Fibroblast of skin of back (primary cell): ENCODE measurements around the gene TCF12.
"Not testable (repeated sequence)": the region's sequence is repeated elsewhere in the genome, so short reads cannot be mapped to it uniquely, and the experiment has no call there.

ENCODE experiments used
- DNase-seq: peaks from one replicate; pipeline ENCODE4 v3.0.0-alpha.2; 2013

The TCF12 gene

DNA sequence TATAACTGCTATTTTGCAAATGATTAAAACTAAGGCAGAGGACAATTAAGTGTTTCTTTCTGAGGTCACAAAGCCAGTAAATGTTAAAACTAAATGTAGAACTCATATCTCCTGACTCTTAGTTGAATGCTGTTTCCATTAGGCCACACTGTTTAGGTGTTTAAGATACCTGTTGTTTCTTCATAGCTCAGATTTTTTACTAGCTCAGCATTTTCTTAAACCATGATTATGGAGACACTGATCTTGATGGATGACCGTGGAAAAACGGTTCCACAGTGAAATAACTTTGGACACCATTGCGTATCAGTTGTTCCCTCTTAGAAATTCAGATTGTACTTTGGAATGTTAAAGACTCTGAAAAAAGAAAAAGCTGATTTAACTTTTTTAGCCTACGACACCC is 177.5 kb downstream of the TCF12 start:
- no peak for DNase-seq

DNA sequence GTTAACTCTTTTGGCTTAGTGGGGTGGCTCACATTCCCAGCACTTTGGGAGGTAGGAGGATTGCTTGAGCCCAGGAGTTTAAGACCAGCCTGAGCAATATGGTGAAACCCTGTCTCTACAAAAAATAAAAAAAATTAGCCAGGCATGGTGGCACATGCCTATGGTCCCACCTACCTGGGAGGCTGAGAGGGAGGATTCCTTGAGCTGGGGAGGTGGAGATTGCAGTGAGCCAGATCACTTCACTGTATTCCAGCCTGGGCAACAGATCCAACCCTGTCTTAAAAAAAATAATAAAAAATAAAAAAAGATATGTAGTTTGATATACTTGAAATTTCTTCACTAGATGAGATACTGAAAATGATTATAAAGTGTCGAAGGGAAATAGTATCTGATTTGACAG is 178.8 kb downstream of the TCF12 start:
- no peak for DNase-seq

DNA sequence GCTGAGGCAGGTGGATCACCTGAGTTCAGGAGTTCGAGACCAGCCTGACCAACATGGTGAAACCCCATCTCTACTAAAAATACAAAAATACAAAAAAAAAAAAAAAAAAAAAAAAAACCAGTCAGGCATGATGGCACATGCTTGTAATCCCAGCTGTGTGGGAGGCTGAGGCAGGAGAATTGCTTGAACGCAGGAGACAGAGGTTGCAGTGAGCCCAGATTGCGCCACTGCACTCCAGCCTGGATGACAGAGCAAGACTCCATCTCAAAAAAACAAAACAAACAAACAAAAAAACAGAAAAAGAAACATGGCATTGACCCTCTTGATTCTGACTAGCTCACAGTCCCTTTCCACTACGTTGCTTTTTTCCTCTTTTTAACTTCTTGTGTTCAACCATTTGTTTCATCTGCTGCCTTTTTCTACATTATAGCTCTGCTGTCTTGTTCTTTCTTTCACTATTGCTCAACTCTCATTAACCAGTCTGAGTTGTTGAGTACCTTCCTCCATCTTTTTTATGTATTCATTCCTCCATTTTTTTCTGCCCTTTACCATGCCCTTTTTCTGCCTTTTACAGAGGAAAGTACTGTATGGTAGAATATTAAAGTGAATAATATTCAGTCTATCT is 179.6 kb downstream of the TCF12 start:
- DNase-seq, result not testable (repeated sequence)

DNA sequence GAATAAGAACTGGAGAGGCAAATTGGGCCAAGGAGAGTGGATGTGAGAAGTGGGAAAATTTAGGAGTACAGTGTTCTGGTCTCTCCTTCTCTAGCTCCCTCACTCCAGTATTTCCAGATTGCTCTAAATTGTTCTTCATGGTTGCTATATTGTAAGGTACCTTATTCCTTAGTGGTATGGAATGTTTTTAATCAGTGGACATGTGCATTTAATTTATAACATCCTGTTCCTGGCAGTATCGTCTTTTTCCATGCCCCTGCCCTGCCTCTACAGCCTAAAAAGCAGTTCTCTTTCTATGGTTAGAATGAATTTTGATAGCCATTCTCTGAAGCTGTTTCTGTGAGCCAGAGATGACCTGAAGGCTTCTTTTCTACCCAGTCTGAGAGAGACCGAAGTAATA is 180.5 kb downstream of the TCF12 start:
- DNase-seq, result peak; percentile 30

DNA sequence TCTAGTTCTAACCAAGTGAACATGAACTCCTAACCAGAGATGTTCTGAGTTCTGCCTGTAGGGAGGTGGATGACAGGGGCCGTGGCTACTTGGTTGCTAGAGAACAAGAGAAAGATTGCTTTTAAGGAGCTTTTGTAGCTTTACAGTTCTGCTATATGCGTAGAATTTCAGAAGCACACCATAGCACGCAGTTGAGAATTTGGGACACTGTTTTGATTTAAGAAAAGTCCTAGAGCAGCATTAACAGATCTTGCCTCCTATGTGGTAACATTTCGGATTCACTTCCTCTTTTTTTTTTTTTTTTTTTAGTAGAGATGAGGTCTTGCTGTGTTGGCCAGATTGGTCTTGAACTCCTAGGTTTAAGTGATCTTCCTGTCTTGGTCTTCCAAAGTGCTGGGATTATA is 181.7 kb downstream of the TCF12 start:
- no peak for DNase-seq

DNA sequence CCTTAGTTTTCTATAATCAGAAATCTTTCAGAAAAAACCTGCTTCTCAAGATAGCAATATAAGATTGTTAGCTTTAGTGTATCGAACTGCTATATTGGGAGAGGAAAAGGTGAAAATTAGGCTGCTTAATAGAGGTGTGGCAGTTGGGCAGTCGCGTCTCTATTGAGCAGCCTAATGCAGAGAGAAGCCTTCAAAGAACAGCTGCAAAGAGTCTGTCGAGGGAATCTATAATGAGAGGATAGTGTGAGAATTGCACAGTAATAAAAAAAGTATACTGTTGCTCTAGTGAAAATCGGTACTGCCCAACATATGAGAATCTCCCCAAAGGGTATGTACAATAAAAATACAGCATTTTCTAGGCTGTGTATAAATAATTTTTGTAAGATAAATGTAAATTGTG is 184.4 kb downstream of the TCF12 start:
- DNase-seq, result no peak

DNA sequence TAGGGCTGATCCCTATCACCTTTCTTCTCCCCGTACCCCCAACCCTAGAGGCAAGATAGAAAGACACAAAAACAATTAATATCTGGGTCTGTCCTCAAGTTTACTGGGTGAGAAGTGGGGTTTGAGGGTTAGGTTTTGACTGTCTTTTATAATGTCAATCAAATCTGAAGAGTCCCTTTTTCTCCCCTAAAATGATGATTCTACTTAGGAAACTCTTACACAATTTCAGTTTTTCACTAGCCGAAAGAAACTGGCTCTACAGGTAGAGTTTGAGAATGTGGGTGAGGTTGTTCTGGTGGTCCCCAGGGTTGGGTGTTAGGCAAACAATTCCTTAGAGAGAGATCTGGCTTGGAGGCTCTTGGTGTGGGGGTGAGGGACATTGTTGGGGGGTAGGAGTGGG is 189.9 kb downstream of the TCF12 start:
- no peak for DNase-seq

DNA sequence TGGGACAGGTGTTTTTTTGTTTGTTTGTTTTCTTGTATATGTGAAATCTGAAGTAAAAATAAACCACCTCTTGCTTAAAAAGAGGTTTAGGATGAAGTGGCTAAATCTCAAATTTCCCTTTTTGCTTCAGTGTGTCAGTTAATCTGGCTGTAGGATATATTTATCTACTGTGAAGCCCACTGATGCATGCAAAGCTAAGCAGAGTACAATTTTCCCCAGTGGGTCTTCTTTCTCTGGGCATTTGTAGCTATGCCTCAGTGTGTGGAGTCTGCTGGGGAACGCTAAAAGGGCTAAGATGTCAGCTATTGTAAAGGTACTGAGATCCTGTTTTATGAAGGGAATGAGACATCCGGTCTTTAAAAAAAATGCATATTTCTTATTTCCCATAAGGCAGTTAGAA is 190.6 kb downstream of the TCF12 start:
- no peak for DNase-seq

DNA sequence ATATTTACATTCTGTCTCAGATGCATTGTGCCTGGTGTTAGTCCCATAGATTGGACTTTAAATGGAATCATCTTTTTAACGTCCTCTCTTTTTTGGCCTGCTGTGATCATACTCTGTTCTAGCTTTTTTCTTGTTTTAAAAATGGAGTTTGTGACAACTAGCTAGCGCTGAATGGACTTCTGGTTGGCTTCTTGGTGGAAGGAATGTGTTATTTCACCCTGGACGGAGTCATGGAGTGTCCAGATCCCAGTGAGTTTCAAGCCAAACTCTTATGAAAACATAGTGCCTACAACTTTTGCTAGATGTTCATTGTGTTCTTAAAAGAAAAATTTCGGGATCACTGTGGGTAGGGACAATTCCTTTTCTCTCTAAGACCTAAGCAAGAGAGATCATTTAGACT is 192.6 kb downstream of the TCF12 start:
- DNase-seq, result no peak

DNA sequence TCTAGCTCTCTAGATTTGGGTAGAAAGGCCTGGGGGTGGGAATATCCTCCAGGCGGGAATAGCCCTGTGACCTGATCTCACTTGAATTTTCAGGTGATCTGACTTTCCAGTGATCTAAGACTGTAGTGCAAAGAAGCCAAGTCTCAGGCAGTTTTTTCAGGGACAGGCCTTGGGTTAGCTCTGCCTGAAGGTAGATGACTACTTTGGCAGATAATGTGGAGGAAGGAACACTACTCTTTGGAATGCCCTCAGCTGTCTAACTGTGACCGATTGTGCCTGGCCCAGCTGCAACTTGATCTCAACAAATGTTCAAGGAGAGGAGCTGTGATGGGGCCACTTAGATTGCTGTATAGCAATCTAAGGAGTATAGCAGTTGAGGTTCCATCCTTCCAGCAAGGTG is 193.7 kb downstream of the TCF12 start:
- DNase-seq, result no peak

DNA sequence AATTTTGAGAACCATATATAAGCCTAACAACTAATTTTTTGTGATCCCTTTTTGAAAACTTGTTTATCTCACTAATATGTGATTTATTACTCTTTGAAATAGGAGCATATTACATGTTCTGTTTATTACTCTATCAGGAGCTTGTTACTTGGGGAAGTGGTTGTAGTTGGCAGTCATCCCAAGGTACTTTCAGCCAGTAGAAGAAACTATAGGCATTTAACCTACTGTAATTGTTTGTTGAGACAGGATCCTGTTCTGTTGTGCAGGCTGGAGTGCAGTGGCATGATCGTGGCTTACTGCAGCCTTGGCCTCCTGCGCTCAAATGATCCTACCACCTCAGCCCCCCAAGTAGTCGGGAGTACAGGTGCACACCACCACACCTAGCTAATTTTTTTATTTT is 195.6 kb downstream of the TCF12 start:
- DNase-seq, result no peak

DNA sequence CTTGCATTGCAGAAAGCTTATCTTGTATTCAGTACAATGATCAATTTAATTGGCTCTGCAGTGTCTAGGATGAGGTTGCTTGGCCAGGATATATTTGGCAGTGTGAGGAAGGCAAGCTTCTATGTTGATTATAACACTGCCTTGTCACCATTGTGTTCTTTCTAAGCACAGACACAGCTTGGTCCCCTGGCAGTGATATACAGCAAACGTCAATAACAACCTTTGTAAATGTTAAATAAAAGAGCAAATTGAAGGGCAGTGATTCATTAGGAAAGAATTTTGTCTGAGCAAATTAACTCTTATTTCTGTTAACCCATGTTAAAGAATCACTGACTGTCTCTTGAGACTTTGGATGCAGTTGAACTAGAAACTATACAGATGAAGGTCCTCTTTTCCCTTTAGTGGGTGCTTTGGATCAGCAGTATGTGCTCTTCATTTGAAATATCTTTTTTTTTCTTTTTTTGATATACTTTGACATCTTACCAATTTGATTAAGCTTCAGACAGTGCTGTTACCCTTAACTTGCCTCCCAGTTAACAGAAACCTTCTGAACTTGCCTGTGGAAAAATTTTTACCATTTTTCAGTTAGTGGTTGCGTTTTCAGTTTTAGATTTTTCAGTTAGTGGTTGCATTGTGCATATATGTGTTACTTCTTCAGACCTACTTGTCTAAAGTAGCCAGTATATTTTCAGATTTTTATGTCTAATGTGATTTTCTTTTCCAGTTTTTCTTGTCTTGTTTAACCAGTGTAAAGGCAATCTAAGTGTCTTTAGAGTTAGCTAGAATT is 199.8 kb downstream of the TCF12 start:
- peak; percentile 54 for DNase-seq

DNA sequence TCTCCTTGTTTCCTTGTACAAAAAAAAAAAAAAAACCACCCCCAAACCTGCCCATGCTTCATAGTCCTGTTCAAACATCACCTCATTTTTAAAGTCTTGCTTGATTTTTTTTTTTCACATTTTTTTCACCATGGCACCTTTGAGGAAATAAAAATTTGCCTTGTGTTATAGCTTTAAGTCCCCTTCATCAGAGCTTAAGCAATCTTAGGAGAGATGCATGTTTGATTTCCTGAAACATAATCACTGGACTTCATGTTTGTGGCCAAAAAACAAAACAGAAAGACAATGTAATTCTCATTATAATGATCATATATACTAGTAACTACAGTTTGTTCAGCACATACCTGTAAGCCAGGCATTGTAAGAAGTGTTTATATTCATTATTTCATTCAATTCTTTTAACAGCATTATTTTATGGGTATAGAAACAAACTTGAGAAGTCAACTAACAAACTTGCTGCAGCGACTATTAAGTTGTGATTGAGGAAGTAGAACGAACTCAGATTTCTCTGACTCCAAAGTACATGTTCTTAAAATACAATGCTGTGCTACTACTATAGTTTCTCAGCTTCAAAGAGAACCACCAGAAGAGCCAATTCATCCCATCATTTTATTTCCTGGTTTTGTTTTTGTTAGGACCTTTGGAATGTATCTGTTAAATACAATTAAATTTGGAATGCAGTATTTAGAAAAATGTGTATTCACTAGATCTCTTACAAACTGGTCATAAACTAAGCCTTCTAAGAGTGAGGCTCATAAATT is 203.8 kb downstream of the TCF12 start:
- DNase-seq, result peak; percentile 41

DNA sequence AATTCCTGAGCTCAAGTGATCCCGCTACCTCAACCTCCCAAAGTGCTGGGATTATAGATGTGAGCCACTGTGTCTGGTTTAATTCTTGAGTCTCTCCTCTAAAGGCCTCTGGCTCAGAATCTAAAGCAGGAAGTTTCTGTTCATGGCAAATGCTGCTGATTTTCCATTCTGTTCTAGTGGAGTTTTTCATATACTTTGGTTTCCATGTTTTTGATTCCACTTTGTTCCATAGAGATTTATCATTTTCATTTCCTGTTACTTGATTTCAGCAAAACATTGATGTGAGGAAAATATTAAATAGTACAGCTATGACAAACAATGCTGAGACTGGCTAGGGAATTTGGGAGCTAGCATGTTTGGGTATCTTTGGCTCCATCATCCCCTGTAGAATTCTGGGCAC is 205.6 kb downstream of the TCF12 start:
- DNase-seq, result no peak

DNA sequence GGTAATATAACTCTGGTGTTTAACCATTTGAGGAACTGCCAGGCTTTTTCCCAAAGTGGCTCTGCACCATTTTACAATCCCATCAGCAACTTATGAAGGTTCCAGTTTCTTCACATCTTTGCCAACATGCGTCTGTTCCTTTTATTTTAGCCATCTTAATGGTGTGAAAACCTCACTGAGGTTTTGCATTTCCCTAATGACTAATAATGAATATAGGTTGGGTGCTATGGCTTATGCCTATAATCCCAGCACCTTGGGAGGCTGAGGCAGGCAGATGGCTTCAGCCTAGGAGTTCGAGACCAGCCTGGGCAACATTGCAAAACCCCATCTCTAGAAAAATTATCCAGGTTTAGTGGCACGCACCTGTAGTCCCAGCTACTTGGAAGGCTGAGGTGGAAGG is 210.6 kb downstream of the TCF12 start:
- no peak for DNase-seq

DNA sequence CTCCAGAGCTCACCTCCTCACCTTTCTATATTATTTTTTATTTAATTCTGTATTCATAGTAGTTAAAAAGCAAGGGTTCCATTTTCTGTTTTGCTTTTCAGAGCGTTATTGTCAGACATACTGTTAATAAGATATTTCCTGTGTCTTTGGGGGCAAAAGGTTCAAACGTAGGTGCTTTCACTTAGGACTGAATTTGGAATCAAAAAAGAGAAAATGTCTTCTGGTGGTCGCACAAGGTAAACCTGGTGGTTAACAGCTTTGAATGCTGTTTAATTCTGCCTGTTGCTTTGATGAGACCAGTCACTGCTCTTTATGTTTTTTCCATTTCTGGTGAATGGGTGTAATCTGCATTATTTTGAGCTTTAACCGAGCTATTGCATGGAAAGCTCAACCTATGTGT is 212.5 kb downstream of the TCF12 start:
- no peak for DNase-seq

DNA sequence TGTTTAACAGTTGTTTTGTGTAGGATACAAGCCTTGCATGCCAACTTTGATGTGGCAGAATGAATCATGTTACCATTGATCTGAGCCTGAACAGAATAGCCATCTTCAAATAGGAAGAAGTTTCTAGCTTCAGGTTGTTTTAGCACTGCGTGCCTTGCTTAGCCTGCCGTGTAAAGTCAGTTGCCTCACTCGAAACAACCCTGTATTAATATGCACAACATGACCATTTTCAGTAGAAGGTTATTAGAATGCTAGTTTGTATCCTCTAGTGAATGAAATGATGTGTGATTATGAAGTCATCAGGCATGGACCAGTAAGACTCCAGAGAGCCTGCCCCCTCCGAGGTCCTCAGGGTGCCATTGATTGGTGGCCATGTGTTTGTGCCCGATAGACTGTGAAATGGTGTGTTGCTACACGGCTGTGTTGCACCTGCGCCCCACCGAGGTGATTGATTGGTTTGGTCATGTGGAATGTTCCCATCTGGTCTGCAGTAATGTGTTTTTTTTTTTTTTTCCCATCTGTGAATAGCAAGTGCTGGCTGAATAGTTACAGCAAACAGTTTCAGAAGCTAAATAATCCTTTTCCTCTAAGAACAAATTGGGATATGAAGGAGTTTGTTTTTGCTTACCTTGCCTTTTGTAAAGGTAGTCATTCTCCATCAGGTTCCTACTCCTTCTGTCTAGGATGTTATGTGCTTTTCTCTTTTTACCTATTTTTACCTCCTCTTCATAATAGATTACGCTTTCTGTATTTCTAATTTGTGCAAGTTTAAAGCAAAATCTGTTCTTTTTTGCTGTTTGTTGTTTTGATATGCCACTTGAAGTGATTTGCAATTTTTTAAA is 214.9 kb downstream of the TCF12 start:
- DNase-seq, result no peak

DNA sequence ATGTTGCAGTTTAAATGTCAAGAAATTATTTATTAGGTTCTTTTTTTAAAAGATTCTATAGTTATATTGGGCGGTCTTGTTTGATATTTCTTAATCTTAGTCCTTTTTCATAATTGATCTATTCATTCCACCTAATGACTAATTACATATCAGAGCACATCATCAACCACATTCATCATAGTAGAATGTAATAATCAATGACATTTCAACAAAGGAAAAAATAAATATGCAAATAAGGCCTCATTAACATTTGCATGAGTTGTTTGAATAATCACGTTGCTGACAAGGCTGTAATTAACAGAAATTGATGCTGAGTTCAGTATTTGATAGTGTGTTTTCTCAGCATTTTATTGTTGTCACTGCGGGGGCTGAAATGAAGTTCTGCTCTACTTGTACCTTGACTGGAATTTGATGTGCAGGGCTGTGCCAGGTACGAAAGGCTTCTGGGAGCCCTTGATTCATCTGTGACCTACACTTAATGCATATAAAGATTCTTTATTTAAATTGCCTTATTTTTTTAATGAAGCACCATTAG is 215.7 kb downstream of the TCF12 start:
- DNase-seq, result no peak

DNA sequence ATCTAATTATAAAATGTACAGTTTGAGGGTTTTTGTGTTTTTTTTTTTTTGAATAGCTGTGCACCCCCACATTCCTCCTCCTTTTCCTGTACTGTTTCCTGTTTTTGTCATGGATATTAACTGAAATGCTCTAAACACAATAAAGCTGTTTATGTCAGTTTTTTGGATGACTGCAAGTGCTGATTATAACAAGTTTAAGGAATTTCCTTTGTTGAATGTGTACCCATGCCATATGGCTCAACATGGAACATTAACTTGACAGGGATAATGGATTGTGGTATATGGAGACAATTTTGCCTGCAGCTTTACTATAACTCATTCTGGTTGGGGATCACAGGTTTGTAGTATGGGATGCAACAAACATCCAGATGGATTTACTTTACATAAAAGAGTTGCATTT is 216.4 kb downstream of the TCF12 start:
- DNase-seq, result no peak

DNA sequence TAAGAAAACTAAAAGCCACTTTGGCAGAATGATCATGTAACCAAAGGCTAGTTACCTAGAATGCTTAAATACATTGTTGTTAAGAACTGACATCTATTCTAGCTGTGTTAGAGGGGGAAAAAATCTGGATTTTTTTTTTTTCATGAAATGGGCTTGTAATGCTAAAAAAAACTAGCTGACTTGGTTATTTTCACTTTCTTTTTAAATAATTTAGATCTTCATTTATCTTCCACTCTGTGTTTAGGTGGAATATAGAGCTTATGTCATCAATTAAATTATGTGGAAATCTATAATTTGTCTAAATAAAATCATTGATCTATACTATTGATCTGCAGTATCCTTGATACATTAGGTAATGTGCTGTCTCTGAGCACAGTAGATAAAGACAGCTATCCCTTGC is 217.4 kb downstream of the TCF12 start:
- no peak for DNase-seq

DNA sequence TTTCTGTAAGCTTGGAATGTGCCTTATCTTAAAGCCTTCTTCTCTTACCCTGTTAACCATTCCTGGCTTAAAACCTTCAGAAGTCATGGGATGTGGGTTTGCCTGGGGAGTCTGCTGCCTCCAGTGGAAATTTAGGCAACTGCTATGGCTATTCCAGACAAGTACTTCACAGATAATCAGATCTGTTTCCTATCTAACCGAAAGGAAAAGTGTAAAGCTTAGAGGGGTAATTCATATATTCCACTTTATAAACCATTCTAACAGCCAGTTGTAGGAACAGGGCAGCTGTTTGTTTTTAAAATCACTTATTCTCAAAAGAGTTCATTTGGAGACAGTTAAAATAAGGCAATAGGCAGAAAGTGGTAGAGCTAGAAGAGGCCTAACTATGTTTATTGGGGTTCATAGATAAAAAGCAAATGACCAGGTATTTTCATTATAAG is 219.9 kb downstream of the TCF12 start:
- peak; percentile 70 for DNase-seq

DNA sequence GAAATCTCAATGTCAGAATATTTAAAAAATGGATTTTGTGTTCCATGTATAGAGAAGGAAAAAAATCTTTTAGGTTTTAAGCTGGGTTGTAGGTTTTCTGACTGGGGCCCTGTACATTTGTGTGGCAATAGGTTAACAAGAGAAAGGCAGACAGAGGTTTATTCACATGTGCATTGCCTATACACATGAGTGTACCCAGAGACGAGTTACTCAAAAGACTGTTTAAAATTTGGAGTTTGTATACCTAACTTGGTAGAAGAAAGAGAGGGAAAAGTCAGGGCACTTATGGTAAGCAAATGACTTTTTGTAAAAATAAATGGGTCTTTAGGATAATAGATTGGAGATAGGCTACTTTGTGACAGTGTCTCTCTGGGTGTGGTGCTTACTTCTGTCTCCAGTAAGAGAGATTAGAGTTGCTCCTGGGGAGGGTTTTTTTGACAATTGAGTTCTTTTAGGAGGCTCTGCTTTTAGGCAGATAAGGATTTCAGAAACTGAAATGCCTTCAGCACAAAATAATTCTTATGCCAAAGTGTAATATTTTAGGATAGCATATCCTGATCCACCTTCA is 225.2 kb downstream of the TCF12 start:
- no peak for DNase-seq
